HG03039 (cell line): ENCODE data around the gene PPP2R3A.

Experiments
- ATAC-seq: cut with Tn5 transposase; IDR thresholded peaks from one replicate; pipeline ENCODE4 v1.9.1; 2021; ENCODE audit warnings: mild to moderate bottlenecking, moderate library complexity; ENCODE audit not compliant: unreplicated experiment

The PPP2R3A gene

GRCh38 chr3:136192831-136193230 lies 227.3 kb downstream of the PPP2R3A start:
- ATAC-seq = no peak

GRCh38 chr3:136193278-136194054 lies 227.9 kb downstream of the PPP2R3A start:
- no peak for ATAC-seq

GRCh38 chr3:136194409-136195257 lies 229.1 kb downstream of the PPP2R3A start:
- no peak for ATAC-seq

GRCh38 chr3:136195258-136196063 lies 229.9 kb downstream of the PPP2R3A start:
- ATAC-seq = peak; percentile 23

GRCh38 chr3:136196064-136196400 lies 230.5 kb downstream of the PPP2R3A start, which contains the start of gene MSL2:
Gene MSL2 (minus strand): TSS chr3:136196335. CDS start chr3:136195113, 1,222 bp downstream.
- ATAC-seq = peak; percentile 31

- ATAC-seq = peak; percentile 68
These were observed 231.1 kb downstream of the PPP2R3A start for GRCh38 chr3:136196401-136197158.

GRCh38 chr3:136197159-136197793 lies 231.7 kb downstream of the PPP2R3A start:
- no peak for ATAC-seq
